Omental fat pad (tissue), 4 donors: Measurements from ENCODE around the gene DLK1. TPM values are rescaled to one million over a fixed set of nuclear protein-coding genes. Genes with fewer than 3 reads are reported as not detected.

Experiments
- ATAC-seq: fragments of 150-250 bp; one replicate; pipeline ENCODE4 v1.9.1; 2016; ENCODE audit warnings: mild to moderate bottlenecking, moderate library complexity; ENCODE audit not compliant: low FRiP score
- DNase-seq: peaks from one replicate; pipeline ENCODE4 v3.0.0-alpha.2; 2019; ENCODE audit warnings: low spot score
- total RNA-seq, 4 donors: library from RNA; depleted of rRNA; stranded (reverse); fragments of >200 nt; gene quantifications; one replicate each; pipeline ENCODE4 v1.1.0, GENCODE V29; 2016
- TF ChIP-seq, protein P1 (sequence below), 3 donors: fragments of 450-650 bp; IDR thresholded peaks; one replicate each; pipeline ENCODE4 v1.5.1; 2016 to 2017; ENCODE audit warnings: antibody characterized with exemption in 3 of 3, mild to moderate bottlenecking in 3 of 3, moderate library complexity in 2 of 3

Gene DLK1
- total RNA-seq, 4 donors from 2014 or later, result not detected

DNA sequence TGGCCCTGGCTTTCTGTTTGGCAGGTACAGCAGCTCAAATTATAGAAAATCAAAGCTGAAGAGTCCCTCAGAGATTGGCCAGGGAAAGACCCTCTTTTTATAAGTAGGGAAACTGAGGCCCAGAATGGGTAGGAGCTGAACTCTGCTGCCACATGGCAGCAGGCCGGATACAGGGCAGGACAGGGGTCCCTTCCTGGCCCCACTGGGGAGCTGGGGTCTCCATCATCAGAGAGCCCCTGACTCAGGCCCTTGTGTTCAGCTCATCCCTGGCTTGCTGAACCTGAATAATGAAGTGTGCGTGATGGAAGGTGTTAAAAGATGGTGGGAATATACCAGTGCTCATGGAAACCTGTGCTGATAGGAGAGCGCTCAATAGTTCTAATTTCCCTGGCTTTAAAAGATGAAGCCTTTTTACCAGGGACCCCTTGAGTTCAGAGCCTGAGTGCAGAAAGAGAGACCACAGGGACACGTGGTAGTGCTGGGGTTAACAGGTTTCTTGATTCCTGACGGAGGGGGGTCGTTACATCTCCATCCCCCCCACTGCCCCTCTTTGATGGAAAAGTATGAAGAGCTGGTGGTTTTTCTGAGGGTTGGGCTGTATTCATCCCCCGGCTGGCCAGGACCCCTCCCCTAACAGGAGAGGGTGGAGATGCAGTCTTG lies 4.4 kb downstream of the DLK1 start:
- ATAC-seq, result no peak
- TF ChIP-seq, protein P1, sequence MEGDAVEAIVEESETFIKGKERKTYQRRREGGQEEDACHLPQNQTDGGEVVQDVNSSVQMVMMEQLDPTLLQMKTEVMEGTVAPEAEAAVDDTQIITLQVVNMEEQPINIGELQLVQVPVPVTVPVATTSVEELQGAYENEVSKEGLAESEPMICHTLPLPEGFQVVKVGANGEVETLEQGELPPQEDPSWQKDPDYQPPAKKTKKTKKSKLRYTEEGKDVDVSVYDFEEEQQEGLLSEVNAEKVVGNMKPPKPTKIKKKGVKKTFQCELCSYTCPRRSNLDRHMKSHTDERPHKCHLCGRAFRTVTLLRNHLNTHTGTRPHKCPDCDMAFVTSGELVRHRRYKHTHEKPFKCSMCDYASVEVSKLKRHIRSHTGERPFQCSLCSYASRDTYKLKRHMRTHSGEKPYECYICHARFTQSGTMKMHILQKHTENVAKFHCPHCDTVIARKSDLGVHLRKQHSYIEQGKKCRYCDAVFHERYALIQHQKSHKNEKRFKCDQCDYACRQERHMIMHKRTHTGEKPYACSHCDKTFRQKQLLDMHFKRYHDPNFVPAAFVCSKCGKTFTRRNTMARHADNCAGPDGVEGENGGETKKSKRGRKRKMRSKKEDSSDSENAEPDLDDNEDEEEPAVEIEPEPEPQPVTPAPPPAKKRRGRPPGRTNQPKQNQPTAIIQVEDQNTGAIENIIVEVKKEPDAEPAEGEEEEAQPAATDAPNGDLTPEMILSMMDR (IDR thresholded peaks at IDR 0.05), result no peak
- DNase-seq, result no peak

DNA sequence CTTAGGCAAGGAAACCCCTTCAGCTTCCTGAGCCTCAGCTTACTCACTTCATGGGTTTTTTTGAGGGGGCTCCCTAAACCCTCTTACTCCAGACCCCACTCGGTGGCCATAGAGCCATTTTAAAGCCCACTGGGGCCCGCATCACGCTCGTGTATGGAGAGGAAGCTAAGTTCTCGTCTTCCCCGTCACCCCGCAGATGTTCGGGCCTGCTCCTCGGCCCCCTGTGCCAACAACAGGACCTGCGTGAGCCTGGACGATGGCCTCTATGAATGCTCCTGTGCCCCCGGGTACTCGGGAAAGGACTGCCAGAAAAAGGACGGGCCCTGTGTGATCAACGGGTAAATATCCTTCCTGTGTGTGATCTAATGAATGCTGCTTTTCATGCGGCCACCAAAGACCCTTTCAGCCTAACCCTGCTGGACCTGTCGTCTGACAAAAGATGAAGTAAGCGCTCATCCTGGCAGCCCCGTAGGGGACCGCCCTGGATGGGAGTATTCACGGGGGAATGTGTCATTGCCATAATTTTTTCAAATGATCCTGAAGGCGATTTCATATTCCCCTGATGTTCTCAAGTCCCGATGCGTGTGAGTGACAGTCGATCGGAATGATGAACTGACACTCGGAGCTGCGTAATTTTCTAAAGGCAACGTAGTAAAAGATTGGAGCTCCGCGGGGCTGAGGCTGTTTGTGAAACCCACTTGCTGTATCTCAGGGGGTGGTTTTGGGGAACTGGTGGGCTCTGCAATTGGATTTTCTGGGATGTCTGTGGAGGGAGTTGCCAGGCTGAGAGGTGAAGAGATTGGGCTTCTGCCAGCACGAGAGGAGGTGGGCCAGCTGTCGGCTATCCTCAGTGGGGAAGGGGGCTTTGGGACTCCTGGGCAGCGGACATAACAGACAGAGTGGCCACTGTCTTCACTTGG lies 5.4 kb downstream of the DLK1 start:
- DNase-seq (no peak), ATAC-seq (no peak)
- TF ChIP-seq, protein P1 (IDR thresholded peaks at IDR 0.05), result no peak

DNA sequence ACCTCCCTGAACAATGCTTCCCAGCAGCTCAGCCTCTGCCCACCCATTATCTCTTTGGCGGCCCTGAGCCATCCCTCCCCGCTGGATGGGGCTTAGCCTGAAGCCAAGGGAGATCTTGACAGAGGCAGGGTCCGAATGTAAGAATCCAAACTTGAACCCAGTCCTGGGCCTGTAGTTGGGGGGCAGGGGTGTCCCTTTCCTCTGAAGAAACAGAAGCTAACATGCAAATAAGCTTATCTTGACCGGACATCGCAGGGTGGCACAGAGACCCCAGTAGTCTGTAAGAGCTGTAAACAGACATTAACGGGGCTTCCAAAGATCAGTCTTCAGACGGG lies 6.0 kb downstream of the DLK1 start:
- no peak for ATAC-seq
- TF ChIP-seq, protein P1 (IDR thresholded peaks at IDR 0.05), result no peak
- no peak for DNase-seq

DNA sequence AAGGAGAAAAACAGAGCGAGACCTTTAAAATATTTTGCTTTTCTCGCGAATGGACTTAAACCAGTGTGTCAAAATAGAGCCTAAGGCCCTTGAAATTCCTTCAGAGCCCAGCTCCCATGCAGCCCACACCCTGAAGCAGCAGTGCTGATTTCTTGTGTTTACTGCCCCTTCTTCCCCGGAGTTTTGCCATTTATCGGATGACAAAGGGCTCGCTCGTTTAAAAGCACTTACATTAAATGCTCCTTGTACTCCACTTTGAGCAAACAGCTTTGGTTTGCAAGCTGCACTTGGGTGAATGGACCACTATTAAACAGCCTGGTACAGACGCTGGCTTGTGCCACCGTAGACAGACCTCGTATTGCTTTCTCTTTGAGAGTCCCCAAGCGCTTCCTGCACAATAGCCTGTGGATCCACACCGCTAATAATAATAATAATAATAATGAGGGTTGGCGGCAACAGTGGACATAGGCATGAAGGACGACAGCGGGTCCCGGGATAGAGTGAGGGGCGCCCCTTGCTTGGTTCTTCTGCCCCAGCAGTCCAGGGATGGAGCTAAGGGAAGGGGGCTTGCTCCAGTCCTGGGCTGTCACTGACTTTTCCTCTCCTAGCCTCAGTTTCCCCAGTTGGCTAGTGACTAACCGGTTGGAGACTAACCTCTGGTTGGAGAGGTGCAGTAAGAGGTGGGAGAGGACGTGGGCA lies 6.6 kb downstream of the DLK1 start:
- no peak for ATAC-seq
- TF ChIP-seq, protein P1 (IDR thresholded peaks at IDR 0.05), result no peak
- DNase-seq, result no peak

DNA sequence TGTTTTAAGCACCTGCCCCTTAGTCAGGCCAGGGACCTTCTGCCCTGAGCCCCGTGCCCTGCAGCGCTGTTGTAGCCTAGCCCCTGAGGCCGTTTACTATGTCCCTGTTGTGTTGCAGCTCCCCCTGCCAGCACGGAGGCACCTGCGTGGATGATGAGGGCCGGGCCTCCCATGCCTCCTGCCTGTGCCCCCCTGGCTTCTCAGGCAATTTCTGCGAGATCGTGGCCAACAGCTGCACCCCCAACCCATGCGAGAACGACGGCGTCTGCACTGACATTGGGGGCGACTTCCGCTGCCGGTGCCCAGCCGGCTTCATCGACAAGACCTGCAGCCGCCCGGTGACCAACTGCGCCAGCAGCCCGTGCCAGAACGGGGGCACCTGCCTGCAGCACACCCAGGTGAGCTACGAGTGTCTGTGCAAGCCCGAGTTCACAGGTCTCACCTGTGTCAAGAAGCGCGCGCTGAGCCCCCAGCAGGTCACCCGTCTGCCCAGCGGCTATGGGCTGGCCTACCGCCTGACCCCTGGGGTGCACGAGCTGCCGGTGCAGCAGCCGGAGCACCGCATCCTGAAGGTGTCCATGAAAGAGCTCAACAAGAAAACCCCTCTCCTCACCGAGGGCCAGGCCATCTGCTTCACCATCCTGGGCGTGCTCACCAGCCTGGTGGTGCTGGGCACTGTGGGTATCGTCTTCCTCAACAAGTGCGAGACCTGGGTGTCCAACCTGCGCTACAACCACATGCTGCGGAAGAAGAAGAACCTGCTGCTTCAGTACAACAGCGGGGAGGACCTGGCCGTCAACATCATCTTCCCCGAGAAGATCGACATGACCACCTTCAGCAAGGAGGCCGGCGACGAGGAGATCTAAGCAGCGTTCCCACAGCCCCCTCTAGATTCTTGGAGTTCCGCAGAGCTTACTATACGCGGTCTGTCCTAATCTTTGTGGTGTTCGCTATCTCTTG lies 7.6 kb downstream of the DLK1 start:
- ATAC-seq, result no peak
- DNase-seq, result no peak
- TF ChIP-seq, protein P1 (IDR thresholded peaks at IDR 0.05), result no peak

DNA sequence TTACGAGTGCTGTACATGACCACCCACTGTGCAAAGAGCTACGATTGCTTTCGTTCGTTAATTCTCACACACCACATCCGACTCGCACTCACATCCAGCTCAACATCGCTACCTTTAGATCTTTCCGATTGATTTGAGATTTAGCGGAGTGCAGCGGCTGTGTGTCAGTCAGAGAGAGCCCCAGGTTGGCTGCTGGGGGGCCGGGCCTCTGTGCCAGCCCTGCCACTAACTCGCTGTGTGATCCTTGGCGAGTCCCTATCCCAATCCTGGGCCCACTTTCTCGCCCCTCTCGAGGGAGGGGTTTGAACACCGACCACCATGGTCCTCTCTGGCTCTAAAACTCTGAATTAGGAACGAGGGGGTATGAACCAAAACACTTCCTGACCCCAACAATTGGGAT lies 8.6 kb downstream of the DLK1 start:
- DNase-seq (no peak), ATAC-seq (no peak)
- TF ChIP-seq, protein P1 (IDR thresholded peaks at IDR 0.05), result no peak
